ENCODE results near the gene CDKN1B.

GRCh38 chr12:12686925-12687324 is 30.2 kb upstream of the CDKN1B start:
- TF ChIP-seq EZH2 (IDR thresholded peaks at IDR 0.05; ENCODE audit: low read depth, unreplicated experiment) (no peak), POLR2AphosphoS5 (IDR thresholded peaks at IDR 0.05; ENCODE audit: low read depth) (no peak), CTCF (conservative IDR thresholded peaks at IDR 0.05; ENCODE audit: low read depth in 2 of 2) (no peak)

All from GM23338 (cell line).